MM.1S (cell line): ENCODE data around the gene JADE2.

ENCODE experiments used
- EZH2 ChIP-seq: fragments of 300-600 bp; sonication (generic); optimal IDR thresholded peaks from 2 replicates; pipeline ENCODE3; 2017; ENCODE audit warnings: low read depth, mild to moderate bottlenecking, antibody characterized with exemption, low read length, mixed read lengths
- EZH2phosphoT487 ChIP-seq: fragments of 300-600 bp; sonication (generic); IDR thresholded peaks from 2 replicates; pipeline ENCODE4 v1.6.1; 2018; ENCODE audit warnings: antibody characterized with exemption, low read length
- TF ChIP-seq, protein P1 (sequence below): fragments of 300-600 bp; sonication (generic); IDR thresholded peaks from 2 replicates; pipeline ENCODE4 v1.5.1; 2016; ENCODE audit warnings: antibody characterized with exemption, low read length, mixed read lengths

DNA sequence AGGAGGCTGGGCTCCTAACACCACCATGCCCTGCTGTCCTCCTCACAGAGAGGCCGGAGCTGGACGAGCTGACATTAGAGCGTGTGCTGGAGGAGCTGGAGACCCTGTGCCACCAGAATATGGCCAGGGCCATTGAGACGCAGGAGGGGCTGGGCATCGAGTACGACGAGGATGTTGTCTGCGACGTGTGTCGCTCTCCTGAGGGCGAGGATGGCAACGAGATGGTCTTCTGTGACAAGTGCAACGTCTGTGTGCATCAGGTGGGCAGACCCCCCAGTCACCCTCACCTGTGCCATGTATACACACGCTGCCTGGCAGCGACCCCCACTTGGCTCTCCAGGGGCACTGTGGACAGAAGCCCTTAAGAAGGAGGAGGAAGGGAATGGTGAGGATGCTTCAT lies 35.2 kb downstream of the JADE2 start:
- TF ChIP-seq EZH2 (no peak), EZH2phosphoT487 (no peak)
- TF ChIP-seq, protein P1, sequence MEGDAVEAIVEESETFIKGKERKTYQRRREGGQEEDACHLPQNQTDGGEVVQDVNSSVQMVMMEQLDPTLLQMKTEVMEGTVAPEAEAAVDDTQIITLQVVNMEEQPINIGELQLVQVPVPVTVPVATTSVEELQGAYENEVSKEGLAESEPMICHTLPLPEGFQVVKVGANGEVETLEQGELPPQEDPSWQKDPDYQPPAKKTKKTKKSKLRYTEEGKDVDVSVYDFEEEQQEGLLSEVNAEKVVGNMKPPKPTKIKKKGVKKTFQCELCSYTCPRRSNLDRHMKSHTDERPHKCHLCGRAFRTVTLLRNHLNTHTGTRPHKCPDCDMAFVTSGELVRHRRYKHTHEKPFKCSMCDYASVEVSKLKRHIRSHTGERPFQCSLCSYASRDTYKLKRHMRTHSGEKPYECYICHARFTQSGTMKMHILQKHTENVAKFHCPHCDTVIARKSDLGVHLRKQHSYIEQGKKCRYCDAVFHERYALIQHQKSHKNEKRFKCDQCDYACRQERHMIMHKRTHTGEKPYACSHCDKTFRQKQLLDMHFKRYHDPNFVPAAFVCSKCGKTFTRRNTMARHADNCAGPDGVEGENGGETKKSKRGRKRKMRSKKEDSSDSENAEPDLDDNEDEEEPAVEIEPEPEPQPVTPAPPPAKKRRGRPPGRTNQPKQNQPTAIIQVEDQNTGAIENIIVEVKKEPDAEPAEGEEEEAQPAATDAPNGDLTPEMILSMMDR: no peak
